Measurements from ENCODE around the gene CD69.

DNA sequence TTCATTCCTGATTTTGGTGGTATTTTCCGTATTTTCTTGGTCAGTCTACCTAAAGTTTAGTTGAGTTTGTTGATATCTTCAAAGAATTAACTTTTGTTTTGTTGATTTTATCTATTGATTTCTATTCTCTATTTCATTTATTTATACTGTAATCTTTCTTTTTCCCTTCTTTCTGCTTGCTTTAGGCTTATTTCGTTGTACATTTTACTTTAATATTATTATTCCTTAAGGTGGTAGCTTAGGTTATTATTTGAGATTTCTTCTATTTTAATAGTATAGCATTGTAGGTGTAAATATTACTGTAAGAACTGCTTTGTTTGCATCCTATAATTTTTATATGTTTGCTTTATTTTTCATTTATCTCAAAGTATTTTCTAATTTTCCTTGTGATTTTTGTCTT is 45.2 kb upstream of the CD69 start:
- TF ChIP-seq POLR2A (IDR thresholded peaks at IDR 0.05; ENCODE audit: low read length): no peak
- TF ChIP-seq GATA1 (IDR thresholded peaks at IDR 0.05; ENCODE audit: low read depth, low read length): no peak

Measured in erythroblast (primary cell).